GM18907 (cell line): ENCODE results near the gene UBE2G1.

Experiments used
- ATAC-seq: cut with Tn5 transposase; IDR thresholded peaks from one replicate; pipeline ENCODE4 v1.9.1; 2021; ENCODE audit warnings: mild to moderate bottlenecking, moderate library complexity; ENCODE audit not compliant: unreplicated experiment

The UBE2G1 gene

DNA sequence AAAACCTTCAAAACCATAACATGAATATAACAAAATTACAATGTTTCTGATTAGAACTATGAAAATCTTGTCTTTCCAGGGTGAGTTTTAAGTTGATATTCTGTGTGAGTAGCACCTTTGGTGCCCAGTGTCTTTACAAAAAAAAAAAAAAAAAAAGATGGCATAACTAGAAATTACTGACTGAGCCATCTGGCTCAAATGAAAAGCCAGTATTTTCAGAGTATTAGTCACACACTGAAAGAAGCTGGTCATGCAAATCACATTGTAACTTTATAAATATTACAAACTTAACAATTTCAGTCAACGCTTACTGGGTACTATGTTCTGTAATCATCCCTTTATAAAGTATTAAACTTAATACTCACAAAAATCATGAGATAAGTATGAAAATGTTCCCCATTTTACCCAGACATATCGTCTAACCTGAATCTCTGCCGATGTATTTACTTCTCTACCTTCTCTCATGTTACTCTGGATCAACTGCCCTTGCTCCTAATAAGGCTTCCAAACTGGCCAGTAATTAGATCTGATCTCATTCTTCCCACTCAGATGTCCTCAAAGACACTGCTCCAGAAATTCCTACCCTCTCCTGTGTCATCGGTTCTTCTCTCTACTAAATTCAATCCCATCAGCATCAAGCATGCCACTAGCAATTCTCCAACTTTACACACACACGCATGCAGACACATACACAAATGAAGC is 25.4 kb downstream of the UBE2G1 start:
- no peak for ATAC-seq

DNA sequence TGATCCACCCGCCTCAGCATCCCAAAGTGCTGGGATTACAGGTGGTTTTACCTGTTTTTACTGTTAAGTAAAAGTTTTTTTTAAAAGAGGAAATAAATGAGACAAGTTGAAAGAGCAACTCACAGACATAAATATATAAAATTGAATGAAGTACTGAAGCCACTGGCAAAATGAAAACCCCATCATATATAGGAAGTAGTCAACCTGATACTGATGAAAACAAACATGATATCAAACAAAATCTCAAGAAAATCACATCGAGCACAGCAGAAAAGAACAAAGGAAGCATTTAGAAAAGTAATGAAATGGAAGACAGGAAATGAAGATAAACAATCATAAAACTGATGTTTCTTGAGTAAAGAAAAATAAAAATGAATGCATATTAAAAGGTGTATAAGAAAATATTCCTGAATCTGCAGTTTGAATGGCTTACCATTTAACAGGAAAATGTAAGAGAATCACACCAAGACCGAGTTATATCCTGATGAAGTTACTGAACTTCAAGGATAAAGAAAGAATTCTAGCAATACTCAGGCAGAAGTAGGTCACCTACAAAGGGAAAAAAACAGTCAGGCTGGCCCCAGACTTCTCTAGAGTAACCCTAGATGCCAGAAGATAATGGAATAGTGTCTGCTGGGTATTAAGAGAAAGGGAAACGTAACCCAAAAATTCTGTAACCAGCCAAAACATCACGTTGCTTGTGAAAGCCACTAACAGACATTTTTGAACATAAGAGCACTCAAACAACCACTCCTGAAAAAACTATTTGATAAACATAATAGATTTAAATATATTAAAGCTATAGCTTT is 31.5 kb downstream of the UBE2G1 start:
- ATAC-seq = no peak

DNA sequence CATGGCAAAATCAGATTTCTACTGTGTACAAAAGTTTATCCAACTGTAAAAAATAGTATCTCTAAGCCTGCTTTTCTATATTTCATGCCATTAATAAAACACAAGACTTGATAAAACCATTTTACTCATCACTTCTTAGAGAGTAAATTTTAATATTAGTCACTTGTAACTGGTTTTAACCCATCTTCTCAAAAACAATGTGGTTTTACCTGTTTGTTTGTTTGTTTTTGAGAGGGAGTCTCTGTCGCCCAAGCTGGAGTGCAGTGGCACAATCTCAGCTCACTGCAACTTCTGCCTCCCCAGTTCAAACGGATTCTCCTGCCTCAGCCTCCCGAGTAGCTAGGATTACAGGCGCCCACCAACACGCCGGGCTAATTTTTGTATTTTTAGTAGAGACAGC is 32.1 kb downstream of the UBE2G1 start:
- no peak for ATAC-seq

DNA sequence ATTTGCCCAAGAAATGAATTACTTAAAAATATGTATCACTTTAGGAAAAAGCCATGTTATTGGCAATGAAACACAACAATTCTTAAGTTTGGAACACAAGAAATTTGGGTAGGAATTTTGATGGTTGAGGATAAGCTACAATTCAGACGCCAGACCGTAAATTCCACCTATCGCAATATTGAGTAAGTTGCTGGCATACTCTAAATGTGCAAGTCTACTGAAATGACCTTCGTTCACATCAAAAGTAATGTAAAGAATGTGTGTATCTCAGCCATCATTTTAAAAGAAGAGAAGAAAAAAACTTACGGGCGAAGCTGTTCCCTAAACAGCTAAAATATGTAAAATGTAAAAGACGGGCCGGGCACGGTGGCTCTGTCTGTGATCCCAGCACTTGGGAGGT is 33.4 kb downstream of the UBE2G1 start:
- ATAC-seq = no peak

DNA sequence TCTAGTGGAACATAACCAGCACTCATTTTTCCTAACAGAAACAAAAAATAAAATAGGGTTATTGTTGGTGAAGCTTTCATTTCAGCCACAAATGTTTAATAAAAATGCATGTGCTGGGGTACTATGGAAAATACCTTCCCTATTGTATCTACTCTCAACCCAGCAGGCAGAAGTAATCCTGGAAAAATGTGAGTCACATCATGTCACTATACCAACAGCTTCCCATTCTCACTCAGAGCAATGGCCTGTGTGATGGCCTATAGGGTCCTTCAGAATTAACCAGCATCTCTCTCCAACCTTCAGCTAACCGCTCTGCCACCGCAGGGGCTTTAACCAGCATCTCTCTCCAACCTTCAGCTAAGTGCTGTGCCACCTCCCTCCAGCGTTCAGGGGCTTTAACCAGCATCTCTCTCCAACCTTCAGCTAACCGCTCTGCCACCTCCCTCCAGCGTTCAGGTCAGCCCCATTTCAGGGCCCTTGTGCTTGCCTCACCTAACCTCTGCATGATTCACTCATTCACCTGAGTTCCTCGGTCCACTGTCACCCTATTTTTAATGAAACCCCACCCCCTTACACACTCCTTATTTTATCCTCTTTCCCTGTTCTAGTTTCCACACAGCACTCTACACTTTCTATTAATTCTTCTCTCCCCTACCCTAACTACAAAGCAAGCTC is 34.0 kb downstream of the UBE2G1 start:
- no peak for ATAC-seq

DNA sequence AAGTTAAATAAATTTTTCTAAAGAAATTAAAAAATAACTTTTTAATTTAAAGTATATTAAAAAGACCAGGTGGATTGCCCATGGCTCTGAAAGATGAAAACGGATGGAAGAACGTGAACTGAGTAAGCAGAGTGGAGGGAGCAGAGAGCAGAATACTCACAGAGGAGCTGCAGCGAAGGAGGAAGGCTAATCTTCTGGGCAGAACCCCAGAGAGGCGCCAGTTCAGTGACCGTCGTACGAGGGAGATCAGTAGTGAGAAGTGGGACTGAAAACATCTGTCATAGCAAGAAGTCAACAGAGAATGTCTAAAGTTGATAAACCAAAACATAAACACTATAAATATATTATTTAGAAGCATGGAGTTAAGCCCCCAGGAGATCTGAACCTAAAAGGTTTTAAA is 34.9 kb downstream of the UBE2G1 start:
- no peak for ATAC-seq

DNA sequence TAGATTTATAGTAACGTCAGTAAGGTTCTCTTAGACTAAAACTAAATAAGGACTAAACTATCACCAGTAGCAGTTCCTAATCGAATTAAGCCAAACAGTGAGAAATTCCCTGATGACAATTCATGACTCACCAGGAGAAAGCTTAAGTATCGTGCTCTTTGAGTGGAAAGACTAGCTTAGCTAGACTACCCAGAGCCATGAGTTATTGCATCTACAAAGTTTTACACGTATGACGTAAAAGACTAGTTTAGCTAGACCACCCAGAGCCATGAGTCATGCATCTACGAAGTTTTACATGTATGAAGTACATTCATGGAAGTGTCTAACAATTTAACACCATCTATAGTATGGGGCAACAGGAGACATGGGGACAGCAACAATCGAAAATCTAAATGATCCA is 36.6 kb downstream of the UBE2G1 start:
- no peak for ATAC-seq

DNA sequence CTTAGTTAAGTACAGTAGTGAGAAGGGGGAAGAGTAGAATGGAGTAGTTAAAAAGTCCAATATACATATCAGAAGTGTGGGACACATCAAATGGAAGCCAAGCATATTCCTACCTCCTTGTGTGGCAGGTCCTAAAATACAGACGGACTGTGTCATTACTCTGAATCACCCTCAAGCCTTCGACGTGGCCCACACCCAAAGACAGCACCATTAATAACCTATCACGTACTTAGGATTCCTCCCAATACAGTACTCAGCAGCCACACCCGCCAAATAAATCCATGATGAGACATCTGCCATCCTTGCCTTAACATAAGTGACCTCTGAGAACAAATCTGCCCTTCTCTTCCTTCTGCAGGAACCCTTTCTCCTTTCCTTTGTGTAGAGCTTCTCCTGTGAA is 38.9 kb downstream of the UBE2G1 start:
- no peak for ATAC-seq

DNA sequence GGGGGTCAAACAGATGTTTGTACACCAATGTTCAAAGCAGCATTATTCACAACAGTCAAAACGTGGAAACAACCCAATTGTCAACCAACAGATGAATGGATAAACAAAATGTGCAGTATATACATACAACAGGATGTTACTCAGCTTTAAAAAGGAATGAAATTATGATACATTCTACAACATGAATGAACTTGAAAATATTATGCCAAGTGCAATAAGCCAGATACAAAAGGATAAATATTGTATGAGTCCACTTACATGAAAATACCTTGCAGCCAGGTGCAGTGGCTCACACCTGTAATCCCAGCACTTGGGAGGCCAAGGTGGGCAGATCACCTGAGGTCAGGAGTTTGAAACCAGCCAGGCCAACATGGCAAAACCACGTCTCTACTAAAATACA is 39.9 kb downstream of the UBE2G1 start:
- ATAC-seq = no peak

DNA sequence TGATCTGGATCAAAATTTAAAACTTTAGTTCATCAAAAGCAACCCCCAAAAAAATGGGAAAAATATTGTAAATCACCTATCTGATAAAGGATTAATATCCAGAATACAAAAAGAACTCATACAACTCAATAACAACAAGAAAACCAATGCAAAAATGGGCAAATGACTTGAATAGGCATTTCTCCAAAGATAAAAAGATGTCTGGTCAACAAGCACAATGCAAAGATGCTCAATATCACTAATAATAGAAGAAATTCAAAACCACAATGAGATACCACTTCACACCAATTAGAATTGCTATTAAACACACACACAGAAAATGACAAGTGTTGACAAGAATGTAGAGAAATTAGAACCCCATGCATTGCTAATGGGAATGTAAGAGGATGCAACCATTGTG is 40.4 kb downstream of the UBE2G1 start:
- no peak for ATAC-seq

DNA sequence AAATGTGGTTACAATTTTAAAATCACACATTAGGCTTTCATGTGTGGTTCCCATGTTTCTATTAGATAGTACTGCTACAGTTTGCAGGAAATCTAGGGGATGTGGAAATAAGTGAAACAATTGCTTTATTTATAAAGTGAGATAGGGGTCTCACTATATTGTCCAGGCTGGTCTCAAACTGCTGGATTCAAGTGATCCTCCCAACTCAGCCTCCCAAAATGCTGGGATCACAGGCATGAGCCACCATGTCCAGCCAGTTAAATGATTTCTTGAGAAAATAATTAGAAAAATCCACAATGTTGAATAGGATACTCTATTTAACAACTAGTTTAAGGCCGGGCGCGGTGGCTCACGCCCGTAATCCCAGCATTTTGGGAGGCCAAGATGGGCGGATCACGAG is 42.0 kb downstream of the UBE2G1 start:
- no peak for ATAC-seq

DNA sequence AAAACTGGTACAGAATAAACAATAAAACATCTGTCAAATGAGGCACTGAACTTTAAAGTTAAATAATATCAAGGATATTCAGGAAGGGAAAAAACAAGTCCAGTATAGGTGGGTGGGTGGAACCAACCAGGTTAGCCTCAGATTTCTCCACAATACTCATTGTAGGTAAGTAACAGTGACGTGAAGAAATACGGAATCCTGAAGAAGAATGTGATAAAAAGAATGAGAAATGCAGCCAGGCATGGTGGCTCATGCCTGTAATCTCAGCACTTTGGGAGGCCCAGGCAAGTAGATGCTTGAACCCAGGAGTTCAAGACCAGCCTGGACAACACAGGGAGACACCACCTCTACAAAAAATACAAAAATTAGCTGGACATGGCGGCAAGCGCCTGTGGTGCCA is 47.3 kb downstream of the UBE2G1 start:
- no peak for ATAC-seq

DNA sequence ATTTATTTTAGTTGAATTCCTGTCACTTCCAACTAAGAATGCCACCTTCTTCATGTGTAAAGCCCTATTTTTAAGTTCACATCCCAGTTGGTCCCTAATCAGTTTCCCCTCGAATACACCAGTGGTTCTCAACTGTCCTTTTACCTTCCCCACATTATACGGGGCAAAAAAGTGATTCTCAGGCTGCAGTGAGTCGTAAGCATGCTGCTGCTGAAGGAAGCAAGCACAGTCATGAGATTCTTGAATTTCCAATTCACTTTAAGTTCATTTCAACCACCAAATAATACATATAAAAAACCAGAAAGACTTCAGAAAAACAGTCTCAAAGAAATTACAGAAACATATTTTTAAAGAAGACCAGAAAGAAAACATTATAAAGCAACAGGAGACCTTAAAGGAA is 47.9 kb downstream of the UBE2G1 start:
- no peak for ATAC-seq

DNA sequence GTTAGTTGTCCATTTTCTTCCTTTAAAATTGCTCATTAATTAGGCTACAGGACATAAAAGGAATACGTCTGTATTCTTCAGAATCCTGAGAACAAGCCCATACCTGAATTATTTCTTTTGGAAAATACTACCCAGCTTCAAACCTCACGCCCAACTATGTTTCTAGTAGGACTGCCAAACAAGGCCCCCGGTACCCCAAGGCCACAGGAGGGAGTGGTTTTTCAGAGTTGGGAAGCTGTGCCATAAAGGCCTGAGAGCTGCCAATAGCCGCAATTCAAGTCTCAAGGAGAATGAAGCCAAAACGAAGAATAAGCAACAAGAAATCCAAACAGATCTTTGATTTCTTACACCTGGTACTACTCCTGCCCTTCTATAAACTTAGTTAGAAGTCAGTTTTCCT is 48.3 kb downstream of the UBE2G1 start:
- no peak for ATAC-seq

DNA sequence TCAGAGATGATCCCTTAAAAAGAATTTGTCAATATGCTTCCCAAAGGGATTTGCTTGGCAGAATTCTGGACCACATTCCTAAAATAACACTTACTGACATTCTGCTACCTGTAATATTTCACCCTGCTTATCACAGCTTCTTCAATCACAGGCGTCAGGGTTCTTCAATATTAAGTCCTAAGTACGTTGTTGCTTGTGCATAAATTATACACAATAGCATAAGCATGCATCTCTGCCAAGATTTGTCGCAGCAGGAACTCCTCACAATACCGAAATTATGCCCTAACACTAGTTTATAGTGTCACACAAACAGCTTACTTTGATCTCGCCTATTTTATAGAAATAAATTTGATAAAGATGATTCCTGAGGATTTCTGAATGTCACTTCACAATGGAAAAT is 48.9 kb downstream of the UBE2G1 start:
- no peak for ATAC-seq

DNA sequence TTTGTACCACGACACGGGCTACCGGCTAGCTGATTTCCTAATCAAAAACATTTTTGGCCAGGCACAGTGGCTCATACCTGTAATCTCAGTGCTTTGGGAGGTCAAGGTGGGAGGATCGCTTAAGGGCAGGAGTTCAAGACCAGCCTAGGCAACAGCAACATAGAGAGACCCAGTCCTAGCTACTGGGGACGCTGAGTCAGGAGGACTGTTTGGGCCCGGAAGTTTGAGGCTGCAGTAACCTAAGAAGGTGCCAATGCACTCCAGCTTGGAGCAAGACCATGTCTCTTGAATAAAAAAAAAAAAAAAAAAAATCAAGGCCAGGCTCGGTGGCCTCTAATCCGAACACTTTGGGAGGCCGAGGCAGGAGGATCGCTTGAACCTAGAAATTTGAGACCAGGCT is 49.8 kb downstream of the UBE2G1 start:
- no peak for ATAC-seq

DNA sequence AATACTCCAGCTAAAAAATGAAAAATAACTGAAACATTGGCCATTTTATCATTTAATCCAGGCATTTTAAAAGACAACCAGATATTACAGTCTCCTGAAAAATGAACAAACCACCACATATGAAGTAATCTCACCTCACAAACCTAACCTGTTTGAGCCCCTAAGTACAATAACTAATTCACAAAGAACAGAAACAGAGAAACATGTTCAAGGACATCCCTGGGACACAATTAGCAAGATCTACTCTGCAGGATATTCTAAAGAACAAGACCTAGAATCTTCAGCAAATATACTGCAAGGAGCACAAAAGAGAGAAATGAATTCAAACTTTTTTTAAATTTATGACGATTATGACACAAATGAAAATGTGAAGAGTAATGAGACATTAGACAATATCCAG is 51.9 kb downstream of the UBE2G1 start:
- ATAC-seq = no peak

DNA sequence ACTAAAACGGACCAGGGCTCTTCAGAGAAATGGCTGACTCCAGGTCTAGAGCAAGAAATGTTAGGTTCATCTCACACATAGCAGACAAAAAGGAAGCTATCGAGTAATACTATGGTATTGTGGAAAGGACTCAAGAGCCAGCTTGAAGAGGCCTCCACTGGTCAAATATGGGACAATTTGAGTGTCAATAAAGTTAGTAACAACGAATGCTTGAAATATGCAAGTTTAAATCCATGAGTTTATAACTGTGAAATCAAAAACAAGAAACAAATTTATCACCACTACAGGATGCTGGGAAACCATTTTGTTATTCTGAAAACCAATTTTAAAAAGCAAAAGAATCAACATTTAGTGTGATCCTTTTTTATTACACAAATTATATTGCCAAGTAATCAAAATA is 52.3 kb downstream of the UBE2G1 start:
- ATAC-seq = no peak

DNA sequence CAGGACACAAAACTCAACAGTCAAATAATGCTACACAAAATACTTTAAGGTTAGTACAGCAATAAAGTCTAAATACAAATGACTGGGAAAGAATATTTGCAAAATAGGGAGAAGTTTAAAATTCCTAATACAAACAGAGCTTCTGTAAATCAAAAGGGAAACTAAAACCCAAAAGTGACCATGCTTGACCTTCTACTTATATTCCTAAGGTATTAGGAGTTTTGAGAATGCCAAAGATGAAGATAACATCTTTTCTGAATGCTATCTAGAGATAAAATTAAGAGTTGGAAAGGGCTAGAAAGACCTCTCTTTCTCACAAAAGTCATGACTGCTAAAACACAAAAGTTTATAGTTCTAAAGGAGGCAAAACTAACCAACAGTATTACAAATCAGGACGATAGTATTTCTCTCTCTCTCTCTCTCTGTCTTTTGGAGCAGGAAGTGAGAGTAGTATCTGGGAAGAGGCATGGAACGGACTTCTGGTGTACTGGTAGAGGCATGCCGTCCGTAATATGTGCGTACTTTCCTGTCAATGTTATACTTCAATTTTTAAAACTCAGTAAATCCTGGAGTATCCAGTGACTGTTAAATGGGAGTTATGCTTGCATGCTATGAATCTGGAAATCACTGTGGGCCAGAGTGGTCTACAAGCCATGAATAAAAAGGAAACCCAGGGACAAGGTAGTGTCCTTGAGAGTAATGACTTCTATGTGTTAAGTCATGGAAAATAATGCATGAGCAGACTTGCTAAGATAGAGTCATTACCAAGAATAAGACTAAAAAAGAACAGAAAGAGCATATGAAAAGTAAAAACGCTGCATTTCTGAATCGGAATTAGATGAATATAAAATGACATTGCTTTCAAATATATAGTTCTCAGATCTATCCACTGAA is 53.0 kb downstream of the UBE2G1 start:
- no peak for ATAC-seq

DNA sequence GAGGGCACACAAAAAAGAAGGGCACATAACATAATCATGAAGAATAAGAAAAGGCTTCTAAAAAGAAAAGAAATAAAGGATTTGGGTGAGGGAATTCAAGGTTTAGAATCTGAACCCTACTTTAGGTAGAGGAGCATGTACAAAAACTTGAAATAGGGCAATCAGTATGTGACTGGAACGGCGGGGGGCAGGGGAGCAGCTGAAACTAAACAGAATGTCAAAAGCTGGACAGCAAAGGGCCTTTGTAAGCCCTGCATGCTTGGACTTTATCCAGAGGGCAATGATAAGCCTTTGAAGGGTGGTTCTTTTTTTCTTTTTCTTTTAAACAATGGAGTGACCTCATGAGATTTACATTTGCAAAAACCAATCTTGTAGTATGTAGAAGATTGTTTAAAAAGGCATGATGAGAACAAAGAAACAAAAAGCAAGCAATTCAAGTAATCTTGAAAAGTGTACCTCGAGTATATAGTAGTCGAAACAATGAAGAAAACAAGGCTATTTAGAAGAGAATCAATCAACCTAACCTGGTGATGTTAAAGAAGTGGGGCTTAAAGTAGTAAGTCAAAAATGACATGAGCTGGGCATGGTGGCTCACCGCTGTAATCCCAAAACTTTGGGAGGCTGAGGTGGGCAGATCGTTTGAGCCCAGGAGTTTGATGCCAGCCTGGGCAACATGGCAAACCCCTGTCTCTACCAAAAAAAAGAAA is 56.0 kb downstream of the UBE2G1 start:
- ATAC-seq = no peak
